Measurements from ENCODE around the gene KCTD4. TPM values are rescaled to one million over a fixed set of nuclear protein-coding genes. Genes with fewer than 3 reads are reported as not detected.

Gene KCTD4
- total and polyA plus RNA-seq, 10 of the 15 experiments (the other 5 are each of a cell fraction or from before 2014, with no cell fraction given), result 0.09 TPM; not detected in 9

GRCh38 chr13:45199711-45200110, 1.1 kb downstream of the KCTD4 start:
- ATAC-seq (no peak), DNase-seq (ENCODE audit: low read depth, low spot score) (no peak), FAIRE-seq (no peak)
- intact Hi-C loops (cut with micrococcal nuclease; ENCODE audit: unreplicated experiment) (no loop called here), in situ Hi-C loops (cut with MboI) (no loop called here)
- no peaks in the 10 kb centered on the region; the same call in 1 of the 2 replicates for H3K79me2 ChIP-seq (ENCODE audit: control insufficient read depth, insufficient read depth, low read length)
- H4K20me1 ChIP-seq (ENCODE audit: control insufficient read depth, insufficient read depth), result no peaks in the 10 kb centered on the region
- WGBS (ENCODE audit: insufficient coverage, insufficient replicate concordance, low lambda C conversion rate, missing lambda C conversion rate), result 95% methylated on average over 4 of the region's 4 CpGs
- H3K4me3 ChIP-seq, result no peak overlapping the region
- peaks cover 5% of the 10 kb centered on the region; the same call in 1 of the 2 replicates for H3K4me1 ChIP-seq (ENCODE audit: control insufficient read depth, insufficient read depth, low read length)
- TF ChIP-seq IKZF2 (IDR thresholded peaks at IDR 0.05) (no peak), ZBTB11 (CRISPR knock-in tag; IDR thresholded peaks at IDR 0.05) (no peak), CREB1 (IDR thresholded peaks at IDR 0.05; ENCODE audit: low read depth) (no peak)
- no peaks in the 10 kb centered on the region for H3K9me3 ChIP-seq (replicated peaks; ENCODE audit: control insufficient read depth, insufficient read depth, low read length)
- no peak overlapping the region for H3K27ac ChIP-seq (ENCODE audit: control insufficient read depth, insufficient read depth)
- ChIA-PET CTCF (interaction anchor here (0.6 to 1.4 kb wide), 3 partner anchors 9 to 26 kb away, joined by 3 to 4 read pairs (median 3); no protein-coding TSS in a partner anchor), RAD21 (ENCODE audit: unreplicated experiment) (no interaction called here), POLR2A (no interaction called here), SMC1A (ENCODE audit: uncharacterized antibody, unreplicated experiment) (interaction anchor here (0.9 to 2.2 kb wide), 4 partner anchors 9 to 19 kb away, joined by 3 to 6 read pairs (median 4); no protein-coding TSS in a partner anchor)
- no peaks in the 10 kb centered on the region for H3K27me3 ChIP-seq (replicated peaks in 1 of 2; ENCODE audit: control insufficient read depth in 2 of 2, insufficient read depth in 2 of 2, low read length in 1 of 2)
- no peak overlapping the region for H3K9ac ChIP-seq (ENCODE audit: control insufficient read depth, insufficient read depth, low read length)
- H3K36me3 ChIP-seq (ENCODE audit: control insufficient read depth in 2 of 2, insufficient read depth in 2 of 2, low read length in 1 of 2), result no peaks in the 10 kb centered on the region
- no TSS peak for BruUV-seq (replicated peaks)
- H2AFZ ChIP-seq (ENCODE audit: control insufficient read depth, low read depth, low read length), result no peak overlapping the region
- no peak overlapping the region for H3K4me2 ChIP-seq (ENCODE audit: control insufficient read depth, insufficient read depth)

Measured in GM12878 (cell line).